ENCODE data around the gene SPG21.
A peak's percentile ranks its signal among the peaks of the same experiment; 100 is the strongest.

Gene SPG21

DNA sequence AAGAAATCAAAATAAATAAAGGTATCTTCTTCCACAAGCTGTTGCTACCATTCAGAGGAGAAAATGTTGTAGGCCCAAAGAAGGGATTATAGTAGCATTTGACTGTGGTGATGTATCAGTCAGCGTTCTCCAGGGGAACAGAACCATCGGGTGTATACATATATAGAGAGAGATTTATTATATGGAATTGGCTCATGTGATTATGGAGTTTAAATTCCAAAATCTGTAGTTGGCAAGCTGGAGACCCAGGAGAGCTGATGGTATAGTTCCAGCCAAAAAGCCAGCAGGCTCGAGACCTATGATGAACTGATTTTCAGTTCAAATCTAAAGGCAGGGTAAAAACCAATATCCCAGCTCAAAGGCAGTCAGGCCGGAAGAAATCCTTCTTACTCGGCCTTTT, 7.4 kb upstream of the SPG21 start:
- H3K4me3 ChIP-seq (ENCODE audit: control insufficient read depth, low read depth, low read length): no peak overlapping the region
- DNase-seq (ENCODE audit: low read depth): no peak
- no peak for TF ChIP-seq CTCF (conservative IDR thresholded peaks at IDR 0.05; ENCODE audit: control insufficient read depth, insufficient read depth, low read depth, low read length)

GRCh38 chr15:64993290-64993689, 3.6 kb upstream of the SPG21 start:
- DNase-seq (ENCODE audit: low read depth): no peak
- H3K4me3 ChIP-seq (ENCODE audit: control insufficient read depth, low read depth, low read length): no peak overlapping the region
- TF ChIP-seq CTCF (conservative IDR thresholded peaks at IDR 0.05; ENCODE audit: control insufficient read depth, insufficient read depth, low read depth, low read length): no peak

- no peak for TF ChIP-seq CTCF (conservative IDR thresholded peaks at IDR 0.05; ENCODE audit: control insufficient read depth, insufficient read depth, low read depth, low read length)
- no peak for DNase-seq (ENCODE audit: low read depth)
- no peak overlapping the region for H3K4me3 ChIP-seq (ENCODE audit: control insufficient read depth, low read depth, low read length)
These were observed 1.9 kb upstream of the SPG21 start for GRCh38 chr15:64991536-64992135.

DNA sequence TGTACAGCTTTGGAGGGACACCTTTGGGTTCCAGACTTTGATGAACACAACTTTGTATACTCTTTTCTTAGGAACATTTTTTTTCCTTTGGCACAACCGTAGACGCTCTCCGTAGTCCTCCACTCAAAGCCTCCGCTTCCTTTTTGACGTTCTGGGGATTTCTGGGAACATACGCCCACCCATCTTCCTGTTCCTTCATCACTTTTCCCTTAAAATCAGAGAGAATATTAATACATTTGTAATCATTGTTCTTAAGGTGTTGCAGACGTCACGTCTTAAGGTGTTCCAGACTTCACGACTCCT, 405 bp upstream of the SPG21 start:
- peak overlapping the region; percentile 79 for H3K4me3 ChIP-seq (ENCODE audit: control insufficient read depth, low read depth, low read length)
- no peak for TF ChIP-seq CTCF (conservative IDR thresholded peaks at IDR 0.05; ENCODE audit: control insufficient read depth, insufficient read depth, low read depth, low read length)
- DNase-seq (ENCODE audit: low read depth): no peak

DNA sequence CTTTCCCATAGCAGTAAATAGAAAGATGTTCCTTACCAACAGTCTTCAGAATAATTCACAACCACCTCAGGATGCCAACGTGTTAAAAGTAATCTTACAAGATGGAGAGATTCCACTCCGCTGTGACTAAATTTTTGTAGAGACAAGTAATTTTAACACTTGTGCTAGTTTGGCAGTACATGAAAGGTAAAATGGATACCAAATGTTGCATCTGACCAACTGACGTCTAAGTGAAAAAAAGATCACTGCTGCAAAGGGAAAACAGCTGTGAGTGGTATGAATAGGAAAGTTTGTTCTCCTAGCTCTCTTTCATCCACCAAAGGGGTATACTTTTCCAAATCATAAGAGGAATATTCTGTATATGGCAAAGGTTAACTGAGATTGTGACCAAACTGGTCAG, 2.6 kb downstream of the SPG21 start:
- H3K4me3 ChIP-seq (ENCODE audit: control insufficient read depth, low read depth, low read length): no peak overlapping the region
- DNase-seq (ENCODE audit: low read depth): peak; percentile 56
- no peak for TF ChIP-seq CTCF (conservative IDR thresholded peaks at IDR 0.05; ENCODE audit: control insufficient read depth, insufficient read depth, low read depth, low read length)

DNA sequence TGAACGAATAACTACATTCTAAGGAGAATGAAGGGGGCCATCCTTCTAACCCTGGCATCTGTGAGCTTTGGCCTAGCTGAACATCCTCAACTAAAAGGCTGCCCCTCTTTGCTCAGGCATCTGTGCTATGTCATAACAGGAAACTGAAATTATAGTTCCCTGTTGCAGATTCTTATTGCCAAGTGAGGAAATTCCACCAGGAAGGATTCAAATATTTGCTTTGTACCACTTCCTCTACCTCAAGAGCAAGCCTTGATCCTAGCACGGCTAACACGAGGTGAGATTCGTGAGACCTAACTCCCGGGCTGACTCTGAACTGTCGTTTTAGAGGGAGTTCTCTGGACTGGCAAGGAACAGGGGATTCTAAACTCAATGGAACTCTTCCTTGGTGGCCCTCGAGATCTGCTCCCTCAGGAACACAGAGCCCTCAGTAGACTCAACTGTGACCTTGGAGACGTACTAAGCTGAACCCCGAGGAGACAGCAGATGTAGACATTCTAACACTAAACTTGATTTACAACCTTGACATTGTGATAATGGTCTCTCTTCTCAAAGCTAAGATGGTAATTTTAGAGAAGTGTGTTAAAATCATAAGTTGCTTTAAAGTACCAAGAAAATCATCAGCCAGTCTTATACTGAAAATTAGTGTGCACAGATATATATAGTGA, 4.2 kb downstream of the SPG21 start:
- H3K4me3 ChIP-seq (ENCODE audit: control insufficient read depth, low read depth, low read length): no peak overlapping the region
- DNase-seq (ENCODE audit: low read depth): peak; percentile 34
- no peak for TF ChIP-seq CTCF (conservative IDR thresholded peaks at IDR 0.05; ENCODE audit: control insufficient read depth, insufficient read depth, low read depth, low read length)
